GM12892 (cell line): Measurements from ENCODE around the gene LZTS2.

Source experiments
- POLR2A ChIP-seq: IDR thresholded peaks from 2 replicates; pipeline ENCODE4 v1.6.1; 2011; ENCODE audit warnings: low read depth, low read length, control low read depth
- POLR2AphosphoS5 ChIP-seq: IDR thresholded peaks from 2 replicates; pipeline ENCODE4 v1.6.1; 2011; ENCODE audit warnings: low read depth, low read length, control low read depth

GRCh38 chr10:100978121-100978900 lies 21.3 kb upstream of the LZTS2 start:
- no peak for TF ChIP-seq POLR2A
- no peak for TF ChIP-seq POLR2AphosphoS5
